Mesenchymal stem cell (in vitro differentiated cells and primary cell): ENCODE measurements around the gene MCMBP.

ENCODE experiments used
- DNase-seq: peaks from one replicate; pipeline ENCODE4 v3.0.0-alpha.2; 2013
- H2AFZ ChIP-seq: one replicate; pipeline ENCODE4 v1.6.1; 2013; ENCODE audit warnings: low read depth, mild to moderate bottlenecking, control low read depth, inconsistent platforms, low read length, moderate library complexity
- H2AK5ac ChIP-seq: 2 replicates; pipeline ENCODE4 v1.6.1; 2013; ENCODE audit warnings: low read length, moderate library complexity, mild to moderate bottlenecking, inconsistent platforms; ENCODE audit not compliant: severe bottlenecking
- H2BK120ac ChIP-seq: one replicate; pipeline ENCODE4 v1.6.1; 2013; ENCODE audit warnings: low read depth, mild to moderate bottlenecking, inconsistent platforms, low read length, moderate library complexity
- H2BK12ac ChIP-seq, 2 experiments: one replicate each; pipeline ENCODE4 v1.6.1; 2013; ENCODE audit warnings: inconsistent platforms in 2 of 2, low read length in 2 of 2, mild to moderate bottlenecking in 2 of 2, moderate library complexity in 2 of 2, control low read depth in 1 of 2
- H2BK15ac ChIP-seq: one replicate; pipeline ENCODE4 v1.6.1; 2013; ENCODE audit warnings: mild to moderate bottlenecking, low read depth, inconsistent platforms; ENCODE audit not compliant: poor library complexity, severe bottlenecking
- H2BK5ac ChIP-seq: 2 replicates; pipeline ENCODE4 v1.6.1; 2013; ENCODE audit warnings: low read depth, mild to moderate bottlenecking, low read length, control low read depth, inconsistent platforms; ENCODE audit not compliant: poor library complexity, severe bottlenecking
- H3K14ac ChIP-seq, 2 experiments: one replicate each; pipeline ENCODE4 v1.6.1; 2013; ENCODE audit warnings: inconsistent platforms in 2 of 2, low read length in 2 of 2, control low read depth in 1 of 2, mild to moderate bottlenecking in 1 of 2, moderate library complexity in 1 of 2
- H3K18ac ChIP-seq, 2 experiments: one replicate each; pipeline ENCODE4 v1.6.1; 2013; ENCODE audit warnings: inconsistent platforms in 2 of 2, low read length in 2 of 2, control low read depth in 1 of 2, low read depth in 1 of 2, mild to moderate bottlenecking in 1 of 2
- H3K23ac ChIP-seq, 2 experiments: one replicate each; pipeline ENCODE4 v1.6.1; 2013; ENCODE audit warnings: inconsistent platforms in 2 of 2, low read length in 2 of 2, mild to moderate bottlenecking in 2 of 2, moderate library complexity in 2 of 2, control low read depth in 1 of 2
- H3K27ac ChIP-seq: 2 replicates; pipeline ENCODE4 v1.5.1; 2013; ENCODE audit warnings: mild to moderate bottlenecking, moderate library complexity, low read length, control low read depth, inconsistent platforms; ENCODE audit not compliant: poor library complexity, severe bottlenecking
- H3K27me3 ChIP-seq, 2 experiments: 2 replicates each; pipeline versions ENCODE4 v1.6.1 to v1.7.0; 2013; ENCODE audit warnings: low read length in 2 of 2, mild to moderate bottlenecking in 2 of 2, moderate library complexity in 2 of 2, control low read depth in 1 of 2, inconsistent platforms in 1 of 2; ENCODE audit not compliant: control insufficient read depth in 1 of 2, insufficient read depth in 1 of 2
- H3K36me3 ChIP-seq, 2 experiments: 2 replicates each; pipeline versions ENCODE4 v1.6.1 to v1.7.0; 2013; ENCODE audit warnings: low read length in 2 of 2, control low read depth in 1 of 2, inconsistent platforms in 1 of 2, low read depth in 1 of 2, mild to moderate bottlenecking in 1 of 2; ENCODE audit not compliant: insufficient read depth in 2 of 2, control insufficient read depth in 1 of 2
- H3K4ac ChIP-seq, 2 experiments: one replicate each; pipeline ENCODE4 v1.6.1; 2013; ENCODE audit warnings: inconsistent platforms in 2 of 2, low read length in 2 of 2, mild to moderate bottlenecking in 2 of 2, moderate library complexity in 2 of 2, control low read depth in 1 of 2, low read depth in 1 of 2
- H3K4me1 ChIP-seq: 2 replicates; pipeline ENCODE4 v1.6.1; 2013; ENCODE audit warnings: low read depth, low read length, control low read depth; ENCODE audit not compliant: control insufficient read depth, insufficient read depth
- H3K4me2 ChIP-seq: 2 replicates; pipeline ENCODE4 v1.6.1; 2013; ENCODE audit warnings: low read length, mild to moderate bottlenecking, inconsistent platforms; ENCODE audit not compliant: poor library complexity, severe bottlenecking
- H3K4me3 ChIP-seq, 2 experiments: 2 replicates each; pipeline versions ENCODE4 v1.5.1 to v1.7.0; 2013; ENCODE audit warnings: low read length in 2 of 2, mild to moderate bottlenecking in 2 of 2, control low read depth in 1 of 2, low read depth in 1 of 2; ENCODE audit not compliant: insufficient read depth in 1 of 2
- H3K79me1 ChIP-seq: replicated peaks from 2 replicates; pipeline ENCODE4 v1.6.1; 2013; ENCODE audit warnings: mild to moderate bottlenecking, control low read depth, low read length, inconsistent platforms; ENCODE audit not compliant: poor library complexity, severe bottlenecking
- H3K9ac ChIP-seq: 2 replicates; pipeline ENCODE4 v1.7.0; 2013; ENCODE audit warnings: mild to moderate bottlenecking, low read length, moderate library complexity
- H3K9me3 ChIP-seq: 2 replicates; pipeline ENCODE4 v1.7.0; 2013; ENCODE audit warnings: mild to moderate bottlenecking, low read length; ENCODE audit not compliant: control insufficient read depth
- H4K8ac ChIP-seq: one replicate; pipeline ENCODE4 v1.6.1; 2013; ENCODE audit warnings: inconsistent platforms, mild to moderate bottlenecking, low read length, moderate library complexity
- H4K91ac ChIP-seq: one replicate; pipeline ENCODE4 v1.6.1; 2013; ENCODE audit warnings: mild to moderate bottlenecking, low read length, inconsistent platforms
- WGBS: methylation state at CpG from one replicate; pipeline ENCODE4 v1.1.7; 2013; ENCODE audit warnings: mixed read lengths; 5-methylcytosine and 5-hydroxymethylcytosine counted together

The MCMBP gene

DNA sequence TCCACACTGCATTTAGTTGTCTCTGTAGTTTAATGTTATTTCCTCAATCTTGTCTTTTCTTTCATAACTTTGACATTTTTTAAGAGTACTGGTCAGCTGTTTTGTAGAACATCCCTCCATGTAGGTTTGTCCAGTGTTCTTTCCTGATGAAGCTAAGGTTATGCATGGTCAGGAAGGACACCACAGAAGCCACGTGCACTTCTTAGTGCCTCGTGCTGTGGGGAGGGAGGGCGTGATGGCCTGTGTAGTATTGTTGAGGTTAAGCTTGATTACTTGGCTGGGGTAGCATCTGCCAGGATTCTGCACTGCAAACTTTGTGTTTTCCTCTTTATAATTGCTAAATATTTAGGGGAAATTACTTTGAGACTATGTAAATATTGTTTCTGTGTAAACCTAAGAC lies 48.3 kb downstream of the MCMBP start:
- Histone ChIP-seq H3K4me3 (no peak overlapping the region), H3K36me3 (peaks cover 13 to 58% of the 10 kb centered on the region in 2 experiments), H3K23ac (no peak overlapping the region), H3K4me1 (no peaks in the 10 kb centered on the region), H3K27ac (no peak overlapping the region), H4K8ac (no peak overlapping the region), H2BK5ac (no peak overlapping the region), H3K14ac (no peak overlapping the region), H3K4me2 (no peak overlapping the region), H3K27me3 (no peaks in the 10 kb centered on the region), H2BK12ac (no peak overlapping the region), H3K4ac (no peak overlapping the region), H2AFZ (no peak overlapping the region), H3K9ac (no peak overlapping the region), H3K79me1 (peaks cover 6% of the 10 kb centered on the region), H4K91ac (no peak overlapping the region), H2BK120ac (no peak overlapping the region), H3K18ac (peak overlapping the region in 1 of 2 experiments; percentile 6), H2BK15ac (no peak overlapping the region), H2AK5ac (no peak overlapping the region), H3K9me3 (no peaks in the 10 kb centered on the region)
- DNase-seq = no peak
- WGBS = 91% methylated on average over 3 of the region's 3 CpGs

DNA sequence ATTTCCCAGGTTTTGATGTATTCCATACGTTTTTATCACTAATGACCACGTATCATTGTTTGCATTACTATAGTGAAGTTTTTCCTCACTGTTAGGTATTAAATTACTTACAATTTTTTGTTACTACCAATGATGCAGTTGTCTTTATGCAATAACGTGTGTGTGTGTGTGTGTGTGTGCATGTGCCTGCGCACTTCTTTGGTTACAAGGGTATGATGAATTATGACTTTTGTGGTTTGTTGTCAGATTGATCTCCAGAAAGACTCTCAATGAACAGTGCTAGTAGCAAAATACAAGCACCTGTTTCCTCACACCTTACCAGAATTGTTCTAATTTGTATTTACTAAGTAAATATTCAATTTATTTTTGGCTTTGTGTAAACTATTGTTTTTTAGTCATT lies 51.5 kb downstream of the MCMBP start:
- Histone ChIP-seq H3K14ac (no peak overlapping the region), H2BK12ac (no peak overlapping the region), H3K4me3 (no peak overlapping the region), H2BK5ac (no peak overlapping the region), H3K9me3 (no peaks in the 10 kb centered on the region), H3K23ac (no peak overlapping the region), H3K4ac (no peak overlapping the region), H2AK5ac (no peak overlapping the region), H2BK120ac (no peak overlapping the region), H3K27ac (no peak overlapping the region), H3K4me2 (no peak overlapping the region), H3K9ac (no peak overlapping the region), H3K4me1 (peaks cover 7% of the 10 kb centered on the region), H3K36me3 (peaks cover 9 to 28% of the 10 kb centered on the region in 2 experiments), H4K91ac (no peak overlapping the region), H2AFZ (no peak overlapping the region), H3K79me1 (peaks cover 5% of the 10 kb centered on the region), H3K27me3 (no peaks in the 10 kb centered on the region), H3K18ac (no peak overlapping the region), H4K8ac (no peak overlapping the region), H2BK15ac (no peak overlapping the region)
- DNase-seq = no peak
- WGBS = 51% methylated on average over 2 of the region's 4 CpGs

DNA sequence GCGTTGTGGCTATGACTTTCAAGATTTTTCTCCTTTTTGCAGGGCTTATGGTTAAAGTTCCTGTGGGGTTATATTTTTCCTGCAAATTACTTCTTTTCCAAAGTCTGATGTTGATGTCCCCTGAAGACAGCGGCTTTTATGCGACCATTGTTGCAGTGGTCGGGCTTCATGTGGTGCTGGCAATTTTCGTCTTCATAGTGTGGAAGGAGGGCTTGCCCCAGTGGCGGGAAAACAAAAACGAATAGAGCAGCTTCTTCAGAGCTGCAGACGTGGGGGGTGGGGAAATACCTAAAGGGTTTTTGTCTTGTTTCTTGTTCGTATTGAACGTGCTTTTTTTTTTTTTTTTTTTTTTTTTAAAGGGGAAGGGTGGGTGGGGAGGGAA lies 53.8 kb downstream of the MCMBP start:
- no peaks in the 10 kb centered on the region for H3K9me3 ChIP-seq
- no peak overlapping the region for H4K91ac ChIP-seq
- peak overlapping the region; percentile 61 to 66 for H3K4me3 ChIP-seq
- peak overlapping the region; percentile 69 for H3K4me2 ChIP-seq
- H3K23ac ChIP-seq = no peak overlapping the region
- H2AFZ ChIP-seq = no peak overlapping the region
- 24% methylated on average over 10 of the region's 10 CpGs for WGBS
- H3K36me3 ChIP-seq = peaks cover 12 to 22% of the 10 kb centered on the region in 2 experiments
- peak overlapping the region in 1 of 2 experiments; percentile 68 for H3K14ac ChIP-seq
- no peak overlapping the region for H2BK12ac ChIP-seq
- peak overlapping the region; percentile 85 for H4K8ac ChIP-seq
- H3K9ac ChIP-seq = peak overlapping the region; percentile 28
- peak overlapping the region; percentile 83 to 89 for H3K18ac ChIP-seq
- no peak overlapping the region for H2AK5ac ChIP-seq
- no peaks in the 10 kb centered on the region for H3K27me3 ChIP-seq
- peak overlapping the region; percentile 38 for H2BK15ac ChIP-seq
- peak overlapping the region; percentile 62 for H2BK120ac ChIP-seq
- H3K4me1 ChIP-seq = peaks cover 7% of the 10 kb centered on the region
- no peak overlapping the region for H3K27ac ChIP-seq
- no peak for DNase-seq
- no peak overlapping the region for H2BK5ac ChIP-seq
- H3K79me1 ChIP-seq = peaks cover 3% of the 10 kb centered on the region
- H3K4ac ChIP-seq = peak overlapping the region in 1 of 2 experiments; percentile 94

DNA sequence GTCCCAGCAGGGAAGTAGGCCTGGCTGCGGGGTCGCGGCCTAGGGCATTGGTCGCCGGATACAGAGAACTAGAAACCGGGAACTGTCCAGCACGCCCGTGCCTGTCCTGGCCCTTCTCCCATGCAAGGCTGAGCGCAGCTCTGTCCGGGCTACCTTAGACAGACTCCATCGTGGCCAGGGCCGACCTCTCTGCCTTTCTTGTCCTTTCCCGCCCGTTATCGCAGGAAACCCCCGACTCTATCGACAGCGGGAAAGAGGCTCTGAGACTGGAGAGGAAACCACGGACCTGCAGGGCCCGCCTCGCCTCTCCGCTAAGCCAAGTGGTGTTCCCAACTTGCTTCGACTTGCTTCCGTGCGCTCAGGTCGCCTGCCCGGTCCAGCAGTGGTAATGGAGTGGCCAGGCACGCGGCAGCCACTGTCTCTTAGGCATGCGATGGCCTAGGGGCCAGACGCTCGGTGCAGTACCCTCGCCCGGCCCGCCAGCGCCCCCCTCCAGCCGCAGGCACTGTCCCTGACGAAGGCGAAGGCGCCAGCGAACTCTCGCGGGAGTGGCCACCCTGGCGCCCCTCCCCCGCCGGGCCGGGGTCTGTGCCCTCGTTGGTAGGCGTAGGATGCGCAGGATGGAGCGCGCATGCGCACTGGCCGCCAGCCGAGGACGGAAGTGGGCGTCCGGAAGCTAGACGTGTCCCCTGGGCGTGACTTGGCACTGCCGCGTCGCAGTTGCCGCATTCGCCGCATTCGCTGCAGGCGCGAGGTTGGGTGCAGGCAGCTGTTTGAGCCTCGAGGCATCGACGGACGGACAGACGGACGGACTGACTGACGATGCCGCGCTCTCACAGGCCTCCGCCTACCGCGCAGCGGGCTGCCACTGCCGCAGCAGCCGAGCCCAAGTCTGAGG lies 54.4 kb downstream of the MCMBP start:
- peak overlapping the region; percentile 85 for H4K8ac ChIP-seq
- WGBS = 31% methylated on average over 84 of the region's 84 CpGs

More for the DNA sequence above, 54.4 kb downstream of the MCMBP start:
- Histone ChIP-seq H3K27ac (no peak overlapping the region), H3K9me3 (no peaks in the 10 kb centered on the region), H2BK5ac (no peak overlapping the region), H4K91ac (no peak overlapping the region), H3K18ac (peak overlapping the region; percentile 83 to 89), H3K23ac (no peak overlapping the region), H2AFZ (peak overlapping the region; percentile 3), H2BK120ac (peak overlapping the region; percentile 62), H3K4me2 (peak overlapping the region; percentile 69), H3K4me1 (peaks cover 7% of the 10 kb centered on the region), H2AK5ac (no peak overlapping the region), H3K9ac (peak overlapping the region; percentile 28), H3K27me3 (no peaks in the 10 kb centered on the region), H2BK12ac (peak overlapping the region in 1 of 2 experiments; percentile 17), H3K4ac (peak overlapping the region in 1 of 2 experiments; percentile 94), H3K79me1 (peaks cover 2% of the 10 kb centered on the region), H2BK15ac (peak overlapping the region; percentile 38), H3K36me3 (peaks cover 12 to 15% of the 10 kb centered on the region in 2 experiments), H3K4me3 (peak overlapping the region; percentile 61 to 66), H3K14ac (peak overlapping the region in 1 of 2 experiments; percentile 68)
- peak; percentile 84 for DNase-seq
